HCT116 (cell line): Measurements from ENCODE around the gene SERTAD1. TPM values are rescaled to one million over a fixed set of nuclear protein-coding genes. Genes with fewer than 3 reads are reported as not detected.

ENCODE experiments used
- ATAC-seq: fragments of 200-7000 bp; cut with Tn5 transposase; 2 replicates; pipeline ENCODE4 v1.9.1; 2020; ENCODE audit warnings: mild to moderate bottlenecking, moderate library complexity
- BruUV-seq: library from RNA; stranded (reverse); fragments of 400-500 nt; replicated peaks from 2 replicates; lab custom pipeline; 2021; lab: Mats Ljungman, UMichigan
- CTCF ChIA-PET: fragments of 300-600 bp; sonication (Branson Sonifier 250); formaldehyde crosslinking; loops from one replicate; lab custom pipeline; 2021; ENCODE audit warnings: antibody characterized with exemption; lab: Charles Lee
- POLR2A ChIA-PET: fragments of 300-600, 350-600 bp; sonication (Branson Sonifier 250); formaldehyde crosslinking; loops from one replicate; lab custom pipeline; 2021; ENCODE audit warnings: antibody characterized with exemption; lab: Charles Lee
- RAD21 ChIA-PET, 2 experiments: fragments of 300-600 bp; sonication (Branson Sonifier 250); formaldehyde crosslinking; loops; one replicate each; lab custom pipeline; 2023; ENCODE audit warnings: low total read pairs in 2 of 2; ENCODE audit not compliant: uncharacterized antibody in 2 of 2, unreplicated experiment in 2 of 2, low non-redundant PET in 1 of 2; lab: Charles Lee
- DNase-seq: peaks from one replicate; pipeline ENCODE4 v3.0.0-alpha.2; 2010; ENCODE audit warnings: low read depth, low spot score
- H2AFZ ChIP-seq: fragments of 200-600 bp; shearing (Covaris generic), sonication (generic); 2 replicates; pipeline ENCODE4 v1.6.1; 2017; ENCODE audit warnings: low read depth, mixed run types, mixed read lengths, antibody characterized with exemption, low read length; ENCODE audit not compliant: poor library complexity, severe bottlenecking
- H3K27ac ChIP-seq: 2 replicates; pipeline ENCODE4 v1.5.1; 2012; ENCODE audit warnings: low read depth, low read length
- H3K27me3 ChIP-seq: fragments of 200-600 bp; sonication (generic); 2 replicates; pipeline ENCODE4 v1.6.1; 2016; ENCODE audit warnings: mixed run types, low read length, mixed read lengths; ENCODE audit not compliant: insufficient read depth
- H3K36me3 ChIP-seq, 2 experiments: fragments of 200-500 bp in 1 of 2; fragments of 200-600 bp in 1 of 2; sonication (Bioruptor generic) in 1 of 2; sonication (generic) in 1 of 2; 2 replicates each; pipeline versions ENCODE4 v1.5.1 to v1.6.1; 2014 to 2016; ENCODE audit warnings: low read length in 2 of 2, inconsistent platforms in 1 of 2, mixed read lengths in 1 of 2, mixed run types in 1 of 2; ENCODE audit not compliant: insufficient read depth in 2 of 2, control insufficient read depth in 1 of 2
- H3K4me1 ChIP-seq, 2 experiments: fragments of 200-600 bp in 1 of 2; sonication (generic) in 1 of 2; 2 replicates each; pipeline versions ENCODE4 v1.5.1 to v1.6.1; 2012 to 2017; ENCODE audit warnings: low read length in 2 of 2, inconsistent platforms in 1 of 2, mild to moderate bottlenecking in 1 of 2, mixed read lengths in 1 of 2, mixed run types in 1 of 2, moderate library complexity in 1 of 2; ENCODE audit not compliant: insufficient read depth in 2 of 2, control insufficient read depth in 1 of 2
- H3K4me2 ChIP-seq: fragments of 200-600 bp; sonication (generic); 2 replicates; pipeline ENCODE4 v1.6.1; 2017; ENCODE audit warnings: mixed run types, low read length, mixed read lengths
- H3K4me3 ChIP-seq, 2 experiments: fragments of 200-600 bp in 1 of 2; sonication (generic) in 1 of 2; replicated peaks in 1 of 2; 2 replicates each; pipeline ENCODE4 v1.5.1; 2011 to 2016; ENCODE audit warnings: low read length in 2 of 2, control low read depth in 1 of 2, low read depth in 1 of 2, mild to moderate bottlenecking in 1 of 2, mixed read lengths in 1 of 2, mixed run types in 1 of 2
- H3K79me2 ChIP-seq: fragments of 200-600 bp; sonication (generic); 2 replicates; pipeline ENCODE4 v1.6.1; 2017; ENCODE audit warnings: mild to moderate bottlenecking, mixed run types, low read length, moderate library complexity, mixed read lengths; ENCODE audit not compliant: insufficient read depth
- H3K9ac ChIP-seq: fragments of 200-600 bp; sonication (generic); 2 replicates; pipeline ENCODE4 v1.6.1; 2016; ENCODE audit warnings: low read length, mixed read lengths
- H3K9me2 ChIP-seq: fragments of 200-600 bp; sonication (generic), shearing (Covaris generic); 2 replicates; pipeline ENCODE4 v1.6.1; 2017; ENCODE audit warnings: mixed run types, mild to moderate bottlenecking, moderate library complexity; ENCODE audit not compliant: insufficient read depth
- H3K9me3 ChIP-seq, 2 experiments: fragments of 200-500 bp in 1 of 2; fragments of 200-600 bp in 1 of 2; sonication (Bioruptor generic) in 1 of 2; sonication (generic) in 1 of 2; 2 replicates each; pipeline ENCODE4 v1.6.1; 2014 to 2017; ENCODE audit warnings: low read length in 2 of 2, mixed read lengths in 2 of 2, inconsistent platforms in 1 of 2, low read depth in 1 of 2, mild to moderate bottlenecking in 1 of 2, mixed run types in 1 of 2, moderate library complexity in 1 of 2; ENCODE audit not compliant: control insufficient read depth in 1 of 2, insufficient read depth in 1 of 2
- H4K20me1 ChIP-seq: fragments of 200-600 bp; sonication (generic), shearing (Covaris generic); 2 replicates; pipeline ENCODE4 v1.6.1; 2017; ENCODE audit warnings: mixed run types, mild to moderate bottlenecking, moderate library complexity; ENCODE audit not compliant: insufficient read depth
- ATF3 ChIP-seq: IDR thresholded peaks from 2 replicates; pipeline ENCODE4 v1.6.1; 2012
- CBX3 ChIP-seq: IDR thresholded peaks from 2 replicates; pipeline ENCODE4 v1.6.1; 2012; ENCODE audit warnings: low read depth
- CEBPB ChIP-seq: IDR thresholded peaks from 2 replicates; pipeline ENCODE4 v1.6.1; 2012; ENCODE audit warnings: low read depth
- EGR1 ChIP-seq: IDR thresholded peaks from 2 replicates; pipeline ENCODE4 v1.6.1; 2012; ENCODE audit warnings: low read depth
- ELF1 ChIP-seq: IDR thresholded peaks from 2 replicates; pipeline ENCODE4 v1.6.1; 2012; ENCODE audit warnings: low read depth, borderline replicate concordance
- EZH2 ChIP-seq: fragments of 200-600 bp; sonication (generic); IDR thresholded peaks from 2 replicates; pipeline ENCODE4 v1.6.1; 2017; ENCODE audit warnings: antibody characterized with exemption, mixed run types
- EZH2phosphoT487 ChIP-seq: fragments of 200-600 bp; IDR thresholded peaks from 2 replicates; pipeline ENCODE4 v1.6.1; 2018; ENCODE audit warnings: antibody characterized with exemption, borderline replicate concordance
- FOSL1 ChIP-seq: IDR thresholded peaks from 2 replicates; pipeline ENCODE4 v1.6.1; 2012; ENCODE audit warnings: low read depth
- MAX ChIP-seq: IDR thresholded peaks from 2 replicates; pipeline ENCODE4 v1.6.1; 2012
- POLR2A ChIP-seq: IDR thresholded peaks from 2 replicates; pipeline ENCODE4 v1.7.0; 2011; ENCODE audit warnings: borderline replicate concordance; ENCODE audit not compliant: insufficient read depth, insufficient read length; ENCODE audit errors: extremely low read depth
- POLR2AphosphoS5 ChIP-seq: IDR thresholded peaks from 2 replicates; pipeline ENCODE4 v1.6.1; 2011; ENCODE audit warnings: mild to moderate bottlenecking, low read depth, low read length, moderate library complexity
- RAD21 ChIP-seq: IDR thresholded peaks from 2 replicates; pipeline ENCODE4 v1.6.1; 2012; ENCODE audit warnings: low read depth, mild to moderate bottlenecking
- REST ChIP-seq: IDR thresholded peaks from 2 replicates; pipeline ENCODE4 v1.6.1; 2012; ENCODE audit warnings: low read depth
- SIN3A ChIP-seq: IDR thresholded peaks from 2 replicates; pipeline ENCODE4 v1.6.1; 2012; ENCODE audit warnings: low read depth
- SRF ChIP-seq: IDR thresholded peaks from 2 replicates; pipeline ENCODE4 v1.6.1; 2012; ENCODE audit warnings: low read depth
- YY1 ChIP-seq: IDR thresholded peaks from 2 replicates; pipeline ENCODE4 v1.6.1; 2011; ENCODE audit warnings: low read length, low read depth, moderate library complexity, mild to moderate bottlenecking; ENCODE audit not compliant: insufficient replicate concordance; ENCODE audit errors: extremely low read depth
- ZBTB33 ChIP-seq: IDR thresholded peaks from 2 replicates; pipeline ENCODE4 v1.6.1; 2011; ENCODE audit warnings: mild to moderate bottlenecking, low read length, moderate library complexity; ENCODE audit not compliant: insufficient replicate concordance; ENCODE audit errors: extremely low read depth
- ZFX ChIP-seq: fragments of 450-650 bp; IDR thresholded peaks from 2 replicates; pipeline ENCODE4 v1.6.1; 2017
- ZNF274 ChIP-seq: fragments of 200-500 bp; sonication (Bioruptor generic); IDR thresholded peaks from 2 replicates; pipeline ENCODE4 v1.6.1; 2014; ENCODE audit warnings: mild to moderate bottlenecking, low read depth, low read length, inconsistent platforms
- intact Hi-C: fragments of 100-400 bp; cut with micrococcal nuclease; formaldehyde crosslinking; loops from 2 replicates; pipeline ENCODE4 v1.10.0; 2022
- total RNA-seq: library from RNA; stranded (reverse); gene quantifications from one replicate; pipeline ENCODE4 v1.2.1, GENCODE V29; 2021; ENCODE audit not compliant: unreplicated experiment
- TF ChIP-seq, protein P1 (sequence below), 3 experiments: fragments of 200-600 bp in 1 of 3; sonication (generic) in 1 of 3; IDR thresholded peaks in 2 of 3; conservative IDR thresholded peaks in 1 of 3; 2 replicates each; pipeline ENCODE4 v1.5.1; 2012 to 2017; ENCODE audit warnings: low read depth in 2 of 3, low read length in 2 of 3, antibody characterized with exemption in 1 of 3, borderline replicate concordance in 1 of 3, control low read depth in 1 of 3, mild to moderate bottlenecking in 1 of 3, mixed read lengths in 1 of 3, mixed run types in 1 of 3, moderate library complexity in 1 of 3; ENCODE audit not compliant: insufficient read depth in 1 of 3

SERTAD1 gene
- total RNA-seq, 1 experiment from 2014 or later: 30.3 TPM

DNA sequence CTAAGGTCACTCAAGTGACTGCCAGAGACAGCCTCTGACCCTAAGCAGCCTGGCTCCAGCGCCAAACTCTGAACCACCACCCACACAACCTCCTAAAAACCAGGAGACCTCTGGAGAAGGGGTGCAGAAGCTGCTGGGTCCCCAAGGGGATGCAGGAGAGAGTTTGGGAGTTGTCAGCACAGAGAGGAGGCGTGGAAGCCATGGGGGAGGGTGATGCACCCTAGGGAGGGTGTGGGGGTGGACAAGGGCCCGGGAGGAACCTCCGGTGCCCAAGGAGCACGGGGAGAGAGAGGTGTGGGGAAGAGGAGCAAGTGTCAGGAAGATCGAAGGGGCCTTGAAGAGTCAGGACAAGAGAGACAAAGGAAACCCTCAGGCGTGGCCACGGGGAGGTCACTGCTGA, 33.7 kb downstream of the SERTAD1 start:
- Histone ChIP-seq H3K4me2 (peak overlapping the region; percentile 64), H2AFZ (no peak overlapping the region), H3K79me2 (no peaks in the 10 kb centered on the region), H3K36me3 (no peaks in the 10 kb centered on the region), H3K4me1 (peaks cover 15 to 19% of the 10 kb centered on the region in 2 experiments), H3K27me3 (no peaks in the 10 kb centered on the region), H3K9ac (no peak overlapping the region), H3K27ac (peak overlapping the region; percentile 36; the same call in 1 of the 2 replicates), H3K4me3 (no peak overlapping the region), H3K9me2 (no peaks in the 10 kb centered on the region), H3K9me3 (no peaks in the 10 kb centered on the region), H4K20me1 (no peaks in the 10 kb centered on the region)
- no peak for ATAC-seq
- DNase-seq: no peak
- ChIA-PET RAD21 (no interaction called here), CTCF (no interaction called here), POLR2A (no interaction called here)
- BruUV-seq: no TSS peak
- intact Hi-C loops: no loop called here
- TF ChIP-seq SRF (no peak), ATF3 (no peak), ZNF274 (no peak), ZFX (no peak), CBX3 (no peak), SIN3A (no peak), REST (no peak), ELF1 (no peak), MAX (no peak), CEBPB (no peak), ZBTB33 (no peak), FOSL1 (no peak), RAD21 (no peak), EGR1 (no peak), POLR2A (no peak), EZH2 (no peak), EZH2phosphoT487 (no peak), POLR2AphosphoS5 (no peak), YY1 (no peak)
- TF ChIP-seq, protein P1, sequence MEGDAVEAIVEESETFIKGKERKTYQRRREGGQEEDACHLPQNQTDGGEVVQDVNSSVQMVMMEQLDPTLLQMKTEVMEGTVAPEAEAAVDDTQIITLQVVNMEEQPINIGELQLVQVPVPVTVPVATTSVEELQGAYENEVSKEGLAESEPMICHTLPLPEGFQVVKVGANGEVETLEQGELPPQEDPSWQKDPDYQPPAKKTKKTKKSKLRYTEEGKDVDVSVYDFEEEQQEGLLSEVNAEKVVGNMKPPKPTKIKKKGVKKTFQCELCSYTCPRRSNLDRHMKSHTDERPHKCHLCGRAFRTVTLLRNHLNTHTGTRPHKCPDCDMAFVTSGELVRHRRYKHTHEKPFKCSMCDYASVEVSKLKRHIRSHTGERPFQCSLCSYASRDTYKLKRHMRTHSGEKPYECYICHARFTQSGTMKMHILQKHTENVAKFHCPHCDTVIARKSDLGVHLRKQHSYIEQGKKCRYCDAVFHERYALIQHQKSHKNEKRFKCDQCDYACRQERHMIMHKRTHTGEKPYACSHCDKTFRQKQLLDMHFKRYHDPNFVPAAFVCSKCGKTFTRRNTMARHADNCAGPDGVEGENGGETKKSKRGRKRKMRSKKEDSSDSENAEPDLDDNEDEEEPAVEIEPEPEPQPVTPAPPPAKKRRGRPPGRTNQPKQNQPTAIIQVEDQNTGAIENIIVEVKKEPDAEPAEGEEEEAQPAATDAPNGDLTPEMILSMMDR (IDR thresholded peaks at IDR 0.05 in 2 of 3, conservative IDR thresholded peaks at IDR 0.05 in 1 of 3; ENCODE audit: borderline replicate concordance in 1 of 3, insufficient read depth in 1 of 3, low read depth in 2 of 3, low read length in 2 of 3): no peak
